Measurements from ENCODE around the gene HEPACAM2.
A peak's percentile ranks its signal among the peaks of the same experiment; 100 is the strongest.

Gene HEPACAM2

GRCh38 chr7:93239824-93240223, 13.6 kb upstream of the HEPACAM2 start:
- DNase-seq (ENCODE audit: insufficient read length, low spot score) (no peak), FAIRE-seq (no peak)
- TF ChIP-seq CTCF (IDR thresholded peaks at IDR 0.05; ENCODE audit: insufficient read depth, missing control alignments) = no peak

- TF ChIP-seq CTCF (IDR thresholded peaks at IDR 0.05; ENCODE audit: insufficient read depth, missing control alignments) = no peak
- DNase-seq (ENCODE audit: insufficient read length, low spot score) (no peak), FAIRE-seq (no peak)
These were observed 12.5 kb upstream of the HEPACAM2 start for GRCh38 chr7:93238748-93239147.

- no peak for TF ChIP-seq CTCF (IDR thresholded peaks at IDR 0.05; ENCODE audit: insufficient read depth, missing control alignments)
- DNase-seq (ENCODE audit: insufficient read length, low spot score) (no peak), FAIRE-seq (no peak)
These were observed 11.9 kb upstream of the HEPACAM2 start for GRCh38 chr7:93238131-93238530.

- no peak for TF ChIP-seq CTCF (IDR thresholded peaks at IDR 0.05; ENCODE audit: insufficient read depth, missing control alignments)
- no peak for DNase-seq (ENCODE audit: insufficient read length, low spot score)
- no peak for FAIRE-seq
These were observed 9.3 kb upstream of the HEPACAM2 start for GRCh38 chr7:93235541-93235940.

GRCh38 chr7:93232673-93233018, 6.4 kb upstream of the HEPACAM2 start:
- DNase-seq (ENCODE audit: insufficient read length, low spot score) (no peak), FAIRE-seq (no peak)
- TF ChIP-seq CTCF (IDR thresholded peaks at IDR 0.05; ENCODE audit: insufficient read depth, missing control alignments) = no peak

- TF ChIP-seq CTCF (IDR thresholded peaks at IDR 0.05; ENCODE audit: insufficient read depth, missing control alignments) = no peak
- FAIRE-seq = no peak
- peak; percentile 51 for DNase-seq (ENCODE audit: insufficient read length, low spot score)
These were observed 5.8 kb upstream of the HEPACAM2 start, which contains the start of gene VPS50 for GRCh38 chr7:93231799-93232672. Gene VPS50, plus strand, starts transcription at chr7:93232366. Its CDS starts 102 bp downstream, at chr7:93232468.

- DNase-seq (ENCODE audit: insufficient read length, low spot score) (no peak), FAIRE-seq (no peak)
- no peak for TF ChIP-seq CTCF (IDR thresholded peaks at IDR 0.05; ENCODE audit: insufficient read depth, missing control alignments)
These were observed 5.0 kb upstream of the HEPACAM2 start for GRCh38 chr7:93231259-93231658.

Data from D721Med (cell line).